ENCODE results near the gene EBF3. TPM values are rescaled to one million over a fixed set of nuclear protein-coding genes. Genes with fewer than 3 reads are reported as not detected.

The EBF3 gene
- total RNA-seq, 5 donors from 2014 or later (not counting 1 experiment from before 2014, with no cell fraction given): not detected

DNA sequence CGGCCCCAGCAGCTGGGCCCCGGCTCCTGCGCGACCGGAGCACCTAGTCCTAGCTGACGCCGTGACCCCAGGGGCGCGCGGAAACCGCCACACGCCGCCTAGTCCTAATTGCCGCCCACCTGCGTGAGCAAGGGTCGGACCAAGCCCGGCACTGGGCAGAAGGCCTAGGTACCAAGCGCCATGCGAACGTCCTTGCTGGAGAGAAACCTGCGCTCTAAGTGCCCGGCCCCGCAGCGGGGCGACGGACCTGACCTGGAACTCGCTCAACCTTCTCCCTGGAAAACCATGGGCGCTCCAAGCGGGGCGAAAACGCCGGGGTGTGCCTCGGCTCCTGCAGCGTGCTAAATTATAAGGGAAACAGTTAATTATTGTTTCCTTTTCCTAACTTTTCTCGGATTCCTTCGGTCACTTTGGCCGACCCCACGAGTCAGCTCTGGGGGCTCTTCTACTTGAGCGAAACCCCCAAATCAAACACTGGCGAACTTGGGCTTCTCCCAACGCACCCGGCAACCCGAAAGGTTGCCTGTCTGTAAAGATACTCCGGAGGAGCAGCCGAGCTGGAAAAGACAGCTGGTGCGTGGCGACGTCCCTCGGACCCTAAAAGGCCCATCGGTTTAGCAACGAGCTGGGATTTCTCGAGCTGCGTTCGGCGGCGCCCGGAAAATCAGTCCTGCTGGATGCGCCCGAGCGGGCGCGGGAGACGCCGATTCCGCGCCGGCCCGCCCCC is 5.3 kb upstream of the EBF3 start:
- Mint-ChIP-seq H3K36me3 (no peaks in the 10 kb centered on the region), H3K27me3 (peaks cover 45 to 63% of the 10 kb centered on the region in 2 donors), H3K9me3 (no peaks in the 10 kb centered on the region), H3K4me3 (no peak overlapping the region), H3K4me1 (peaks cover 19 to 29% (median 22%) of the 10 kb centered on the region in 3 donors), H3K27ac (no peak overlapping the region)
- CTCF ChIA-PET: no interaction called here
- no peaks in the 10 kb centered on the region for H3K9me3 ChIP-seq
- peaks cover 15 to 81% of the 10 kb centered on the region in 2 experiments for H3K27me3 ChIP-seq (replicated peaks in 1 of 2; ENCODE audit: control insufficient read depth in 2 of 2, extremely low read depth in 1 of 2, insufficient read depth in 2 of 2, low read length in 1 of 2)
- H3K4me1 ChIP-seq (ENCODE audit: control insufficient read depth in 1 of 2, extremely low read depth in 1 of 2, insufficient read depth in 2 of 2, low read length in 2 of 2): peaks cover 0 to 28% of the 10 kb centered on the region in 2 experiments
- POLR2A ChIA-PET: no interaction called here
- WGBS (ENCODE audit: insufficient coverage): 7% methylated on average over 62 of the region's 68 CpGs
- H3K27ac ChIP-seq (ENCODE audit: low read length): no peak overlapping the region
- no peak for ATAC-seq (replicated peaks in 1 of 4)
- no peak overlapping the region for H3K4me3 ChIP-seq (ENCODE audit: control insufficient read depth in 1 of 2, extremely low read depth in 1 of 2, low read length in 1 of 2)
- DNase-seq: no peak
- H3K36me3 ChIP-seq (ENCODE audit: control insufficient read depth in 2 of 2, extremely low read depth in 1 of 2, insufficient read depth in 1 of 2, low read length in 1 of 2): no peaks in the 10 kb centered on the region

DNA sequence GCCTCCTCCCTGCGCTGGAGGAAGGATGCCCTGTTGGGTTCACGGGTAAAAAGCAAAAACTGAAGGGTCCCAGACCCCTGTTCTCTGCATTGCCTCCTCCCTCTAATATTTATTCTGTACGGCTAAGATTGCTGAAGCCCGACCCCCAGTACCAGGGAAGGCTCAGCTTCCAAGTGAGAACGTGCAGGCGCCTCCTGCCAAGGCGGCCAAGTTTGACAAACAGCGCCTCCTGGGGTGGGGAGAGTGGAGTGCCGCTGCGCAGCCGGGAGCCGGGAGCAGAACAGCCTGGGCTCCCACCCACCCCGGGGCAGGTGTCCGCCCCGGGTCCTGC is 4.7 kb upstream of the EBF3 start:
- ATAC-seq (replicated peaks in 1 of 4): no peak
- no peak overlapping the region for H3K4me3 ChIP-seq (ENCODE audit: control insufficient read depth in 1 of 2, extremely low read depth in 1 of 2, low read length in 1 of 2)
- Mint-ChIP-seq H3K9me3 (no peaks in the 10 kb centered on the region), H3K4me1 (peaks cover 17 to 28% (median 22%) of the 10 kb centered on the region in 3 donors), H3K36me3 (no peaks in the 10 kb centered on the region), H3K4me3 (no peak overlapping the region), H3K27ac (no peak overlapping the region), H3K27me3 (peaks cover 40 to 61% of the 10 kb centered on the region in 2 donors)
- ChIA-PET CTCF (no interaction called here), POLR2A (no interaction called here)
- 2% methylated on average over 13 of the region's 15 CpGs for WGBS (ENCODE audit: insufficient coverage)
- peaks cover 15 to 81% of the 10 kb centered on the region in 2 experiments for H3K27me3 ChIP-seq (replicated peaks in 1 of 2; ENCODE audit: control insufficient read depth in 2 of 2, extremely low read depth in 1 of 2, insufficient read depth in 2 of 2, low read length in 1 of 2)
- no peak overlapping the region for H3K27ac ChIP-seq (ENCODE audit: low read length)
- DNase-seq: peak in 2 of 35 experiments; percentile 17 to 34
- H3K36me3 ChIP-seq (ENCODE audit: control insufficient read depth in 2 of 2, extremely low read depth in 1 of 2, insufficient read depth in 1 of 2, low read length in 1 of 2): no peaks in the 10 kb centered on the region
- H3K9me3 ChIP-seq: no peaks in the 10 kb centered on the region
- peaks cover 0 to 31% of the 10 kb centered on the region in 2 experiments for H3K4me1 ChIP-seq (ENCODE audit: control insufficient read depth in 1 of 2, extremely low read depth in 1 of 2, insufficient read depth in 2 of 2, low read length in 2 of 2)

DNA sequence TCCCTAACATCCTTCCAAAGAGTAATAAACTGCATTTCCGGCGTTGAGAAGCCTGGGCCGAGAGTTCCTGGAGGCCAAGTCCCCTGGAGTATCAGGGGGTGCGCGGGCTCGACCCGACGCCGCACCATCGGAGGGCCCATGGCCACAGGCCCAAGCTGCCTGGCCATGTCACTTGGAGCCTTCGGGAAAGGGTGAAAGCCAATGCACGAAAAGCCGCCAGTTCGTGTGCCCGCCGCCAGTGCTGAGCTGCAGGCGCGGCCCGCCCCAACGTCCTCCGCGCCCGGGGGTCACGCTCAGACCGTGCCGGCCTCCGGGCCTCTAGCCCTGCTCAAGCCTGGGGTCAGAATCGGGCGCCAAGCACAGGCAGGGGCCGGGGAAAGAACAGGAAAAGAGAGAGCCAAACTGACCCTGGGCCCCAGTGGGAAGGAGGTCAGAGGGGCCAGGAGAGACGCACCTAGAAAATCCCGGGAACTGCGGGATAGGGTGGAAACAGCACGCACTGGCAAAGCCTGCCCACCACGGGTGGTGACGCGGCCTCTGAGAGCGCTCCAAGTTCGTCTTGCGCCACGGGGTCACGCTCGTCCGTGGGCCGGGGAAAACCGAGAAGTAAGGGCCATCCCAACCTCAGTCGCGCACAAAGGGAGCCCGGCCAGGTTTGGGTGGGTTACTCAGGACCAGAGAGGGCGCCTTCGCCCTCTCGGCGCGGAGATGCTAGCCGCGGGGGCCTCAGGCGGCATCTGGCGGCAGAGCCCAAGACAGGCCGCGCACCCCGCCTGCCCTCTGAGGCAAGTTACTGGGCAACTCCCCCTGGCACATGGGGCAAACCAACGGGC is 4.2 kb upstream of the EBF3 start:
- Histone ChIP-seq H3K9me3 (no peaks in the 10 kb centered on the region), H3K4me1 (ENCODE audit: control insufficient read depth in 1 of 2, extremely low read depth in 1 of 2, insufficient read depth in 2 of 2, low read length in 2 of 2) (peaks cover under 1 to 35% of the 10 kb centered on the region in 2 experiments), H3K4me3 (ENCODE audit: control insufficient read depth in 1 of 2, extremely low read depth in 1 of 2, low read length in 1 of 2) (no peak overlapping the region), H3K36me3 (ENCODE audit: control insufficient read depth in 2 of 2, extremely low read depth in 1 of 2, insufficient read depth in 1 of 2, low read length in 1 of 2) (no peaks in the 10 kb centered on the region), H3K27ac (ENCODE audit: low read length) (no peak overlapping the region), H3K27me3 (replicated peaks in 1 of 2; ENCODE audit: control insufficient read depth in 2 of 2, extremely low read depth in 1 of 2, insufficient read depth in 2 of 2, low read length in 1 of 2) (peaks cover 15 to 79% of the 10 kb centered on the region in 2 experiments)
- ATAC-seq (replicated peaks in 1 of 4) (no peak), DNase-seq (no peak)
- no peak overlapping the region for H3K27ac Mint-ChIP-seq
- 6% methylated on average over 56 of the region's 62 CpGs for WGBS (ENCODE audit: insufficient coverage)
- peaks cover 17 to 29% (median 23%) of the 10 kb centered on the region in 3 donors for H3K4me1 Mint-ChIP-seq
- H3K9me3 Mint-ChIP-seq: no peaks in the 10 kb centered on the region
- CTCF ChIA-PET: no interaction called here
- H3K27me3 Mint-ChIP-seq: peaks cover 35 to 58% of the 10 kb centered on the region in 2 donors
- no peak overlapping the region for H3K4me3 Mint-ChIP-seq
- POLR2A ChIA-PET: no interaction called here
- H3K36me3 Mint-ChIP-seq: no peaks in the 10 kb centered on the region

DNA sequence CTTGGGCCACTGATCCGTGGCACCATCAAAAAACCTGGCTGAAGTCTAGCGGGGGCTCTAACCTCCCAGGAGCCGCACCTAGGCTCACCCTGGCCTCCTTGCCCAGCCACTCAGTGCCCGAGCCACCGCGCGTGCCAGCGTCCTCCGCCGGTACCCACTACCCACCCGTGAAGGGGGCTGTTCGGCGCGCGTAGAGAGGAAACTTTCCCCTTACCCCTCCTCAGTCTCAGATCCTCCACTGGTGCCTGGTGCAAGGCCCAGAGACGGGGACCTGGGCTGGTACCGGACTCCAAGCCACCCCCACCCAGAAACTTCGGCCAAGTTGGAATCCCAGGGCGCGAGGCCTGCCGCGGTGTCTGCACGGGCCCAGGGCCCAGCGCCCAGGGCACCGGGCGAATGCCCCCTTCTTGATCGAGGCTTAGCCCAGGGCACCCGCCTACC is 3.5 kb upstream of the EBF3 start:
- no peak overlapping the region for H3K27ac ChIP-seq (ENCODE audit: low read length)
- no peak overlapping the region for H3K4me3 ChIP-seq (ENCODE audit: control insufficient read depth in 1 of 2, extremely low read depth in 1 of 2, low read length in 1 of 2)
- Mint-ChIP-seq H3K4me3 (no peak overlapping the region), H3K27me3 (peaks cover 37 to 61% of the 10 kb centered on the region in 2 donors), H3K36me3 (no peaks in the 10 kb centered on the region), H3K9me3 (no peaks in the 10 kb centered on the region), H3K27ac (no peak overlapping the region), H3K4me1 (peaks cover 21 to 33% (median 29%) of the 10 kb centered on the region in 3 donors)
- no peak for DNase-seq
- H3K36me3 ChIP-seq (ENCODE audit: control insufficient read depth in 2 of 2, extremely low read depth in 1 of 2, insufficient read depth in 1 of 2, low read length in 1 of 2): no peaks in the 10 kb centered on the region
- H3K4me1 ChIP-seq (ENCODE audit: control insufficient read depth in 1 of 2, extremely low read depth in 1 of 2, insufficient read depth in 2 of 2, low read length in 2 of 2): peaks cover 7 to 41% of the 10 kb centered on the region in 2 experiments
- peaks cover 17 to 83% of the 10 kb centered on the region in 2 experiments for H3K27me3 ChIP-seq (replicated peaks in 1 of 2; ENCODE audit: control insufficient read depth in 2 of 2, extremely low read depth in 1 of 2, insufficient read depth in 2 of 2, low read length in 1 of 2)
- 21% methylated on average over 28 of the region's 28 CpGs for WGBS (ENCODE audit: insufficient coverage)
- ChIA-PET POLR2A (no interaction called here), CTCF (no interaction called here)
- no peaks in the 10 kb centered on the region for H3K9me3 ChIP-seq
- no peak for ATAC-seq (replicated peaks in 1 of 4)

DNA sequence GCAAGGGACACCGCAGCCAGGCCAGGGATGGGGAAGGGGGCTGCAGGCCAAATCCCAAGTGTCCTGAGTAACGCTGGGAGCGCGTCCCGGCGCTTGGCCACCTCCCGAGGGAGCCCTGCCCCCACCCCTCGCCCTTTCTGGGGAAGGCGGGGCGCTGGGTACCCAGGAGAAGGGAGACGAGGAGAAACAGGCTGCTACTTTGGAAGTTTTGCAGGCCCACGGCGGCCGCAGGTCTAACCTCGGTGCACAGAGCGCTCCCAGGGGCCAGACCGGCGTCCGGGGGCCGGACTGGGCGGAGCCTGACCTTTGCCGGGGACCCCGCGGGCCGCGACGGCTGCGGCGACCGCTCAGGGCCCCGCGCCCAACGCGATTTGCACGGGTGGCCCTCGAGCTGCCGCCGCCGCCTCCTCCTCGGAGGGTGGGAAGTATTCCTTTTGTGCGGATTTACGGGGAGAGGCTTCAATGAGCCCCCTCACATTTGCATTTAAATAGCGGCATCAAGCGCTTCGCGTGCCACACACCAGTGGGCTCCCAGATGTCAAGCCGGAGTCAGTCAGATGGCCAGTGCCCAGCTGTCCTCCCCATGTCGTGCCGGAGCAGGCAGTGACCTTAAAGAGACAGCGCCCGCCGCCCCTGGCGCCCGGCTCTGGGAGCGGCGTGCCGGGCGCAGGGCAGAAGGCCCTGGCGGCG is 3.0 kb upstream of the EBF3 start:
- Mint-ChIP-seq H3K4me1 (peaks cover 23 to 36% (median 33%) of the 10 kb centered on the region in 3 donors), H3K27me3 (peaks cover 41 to 63% of the 10 kb centered on the region in 2 donors), H3K36me3 (no peaks in the 10 kb centered on the region), H3K4me3 (no peak overlapping the region), H3K9me3 (no peaks in the 10 kb centered on the region), H3K27ac (no peak overlapping the region)
- ChIA-PET CTCF (no interaction called here), POLR2A (no interaction called here)
- no peak overlapping the region for H3K27ac ChIP-seq (ENCODE audit: low read length)
- H3K27me3 ChIP-seq (replicated peaks in 1 of 2; ENCODE audit: control insufficient read depth in 2 of 2, extremely low read depth in 1 of 2, insufficient read depth in 2 of 2, low read length in 1 of 2): peaks cover 19 to 85% of the 10 kb centered on the region in 2 experiments
- no peak overlapping the region for H3K4me3 ChIP-seq (ENCODE audit: control insufficient read depth in 1 of 2, extremely low read depth in 1 of 2, low read length in 1 of 2)
- H3K9me3 ChIP-seq: no peaks in the 10 kb centered on the region
- no peaks in the 10 kb centered on the region for H3K36me3 ChIP-seq (ENCODE audit: control insufficient read depth in 2 of 2, extremely low read depth in 1 of 2, insufficient read depth in 1 of 2, low read length in 1 of 2)
- WGBS (ENCODE audit: insufficient coverage): 12% methylated on average over 53 of the region's 60 CpGs
- no peak for ATAC-seq (replicated peaks in 1 of 4)
- DNase-seq: no peak
- H3K4me1 ChIP-seq (ENCODE audit: control insufficient read depth in 1 of 2, extremely low read depth in 1 of 2, insufficient read depth in 2 of 2, low read length in 2 of 2): peaks cover 9 to 46% of the 10 kb centered on the region in 2 experiments

DNA sequence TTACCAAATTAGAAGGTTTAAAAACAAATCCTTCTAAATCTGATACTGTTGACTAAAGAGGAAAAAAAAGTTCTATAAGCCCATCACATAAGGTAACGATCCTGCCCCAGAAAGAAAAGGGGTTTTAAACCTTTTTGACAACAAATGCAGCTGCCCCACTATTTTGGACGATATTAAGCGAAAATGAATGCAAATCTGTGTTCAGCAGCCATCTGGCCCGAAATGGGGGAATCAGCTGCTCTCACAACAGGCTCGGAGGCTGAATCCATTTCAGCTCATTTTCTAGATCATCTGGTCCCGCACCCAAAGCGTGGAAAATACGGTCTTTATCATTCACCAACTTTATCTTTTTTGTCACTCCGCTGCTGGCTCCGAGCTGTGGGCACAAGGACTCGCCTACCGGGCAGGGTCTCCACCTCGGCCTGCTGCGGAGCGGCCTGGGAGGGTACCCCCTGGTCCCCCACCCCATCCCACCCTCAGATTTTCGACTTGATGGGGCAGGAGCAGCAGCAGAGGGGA is 2.4 kb upstream of the EBF3 start:
- H3K27me3 Mint-ChIP-seq: peaks cover 42 to 65% of the 10 kb centered on the region in 2 donors
- H3K27me3 ChIP-seq (replicated peaks in 1 of 2; ENCODE audit: control insufficient read depth in 2 of 2, extremely low read depth in 1 of 2, insufficient read depth in 2 of 2, low read length in 1 of 2): peaks cover 20 to 86% of the 10 kb centered on the region in 2 experiments
- H3K9me3 ChIP-seq: no peaks in the 10 kb centered on the region
- H3K36me3 ChIP-seq (ENCODE audit: control insufficient read depth in 2 of 2, extremely low read depth in 1 of 2, insufficient read depth in 1 of 2, low read length in 1 of 2): no peaks in the 10 kb centered on the region
- no peak overlapping the region for H3K27ac Mint-ChIP-seq
- ATAC-seq (replicated peaks in 1 of 4): no peak
- no peak overlapping the region for H3K27ac ChIP-seq (ENCODE audit: low read length)
- H3K9me3 Mint-ChIP-seq: no peaks in the 10 kb centered on the region
- H3K4me3 ChIP-seq (ENCODE audit: control insufficient read depth in 1 of 2, extremely low read depth in 1 of 2, low read length in 1 of 2): no peak overlapping the region
- H3K36me3 Mint-ChIP-seq: no peaks in the 10 kb centered on the region
- H3K4me1 Mint-ChIP-seq: peaks cover 25 to 37% (median 27%) of the 10 kb centered on the region in 3 donors
- POLR2A ChIA-PET: no interaction called here
- WGBS (ENCODE audit: insufficient coverage): 10% methylated on average over 14 of the region's 16 CpGs
- DNase-seq: no peak
- no peak overlapping the region for H3K4me3 Mint-ChIP-seq
- CTCF ChIA-PET: interaction anchor here in 1 of 2 donors (0.5 kb wide), 1 partner anchor 1753 kb away, joined by 3 read pairs; no protein-coding TSS in a partner anchor
- H3K4me1 ChIP-seq (ENCODE audit: control insufficient read depth in 1 of 2, extremely low read depth in 1 of 2, insufficient read depth in 2 of 2, low read length in 2 of 2): peaks cover 9 to 46% of the 10 kb centered on the region in 2 experiments
